ENCODE results near the gene MIB2. TPM values are rescaled to one million over a fixed set of nuclear protein-coding genes. Genes with fewer than 3 reads are reported as not detected.
A peak's percentile ranks its signal among the peaks of the same experiment; 100 is the strongest.

Gene MIB2
- total and polyA plus RNA-seq, 10 of the 15 experiments (the other 5 are each of a cell fraction or from before 2014, with no cell fraction given), result 0.42 to 26.8 (median 10.9) TPM; not detected in 1

GRCh38 chr1:1593834-1594601, 21.3 kb upstream of the MIB2 start (continued):
- TF ChIP-seq ZNF207 (IDR thresholded peaks at IDR 0.05; ENCODE audit: borderline replicate concordance) (no peak), ZNF24 (IDR thresholded peaks at IDR 0.05) (no peak), TAF1 (IDR thresholded peaks at IDR 0.05; ENCODE audit: borderline replicate concordance, low read depth, low read length) (no peak), SMAD5 (IDR thresholded peaks at IDR 0.05; ENCODE audit: low read depth) (no peak), USF2 (IDR thresholded peaks at IDR 0.05; ENCODE audit: borderline replicate concordance, low read depth, low read length) (no peak), CREB1 (IDR thresholded peaks at IDR 0.05; ENCODE audit: low read depth) (no peak)

- no peak overlapping the region for H2AFZ ChIP-seq (ENCODE audit: control insufficient read depth, low read depth, low read length)
- ATAC-seq, result peak; percentile 46
- TF ChIP-seq CBX3 (IDR thresholded peaks at IDR 0.05; ENCODE audit: borderline replicate concordance, low read depth), result no peak
- TF ChIP-seq ZNF217 (IDR thresholded peaks at IDR 0.05), result no peak
- no peak for TF ChIP-seq PML (IDR thresholded peaks at IDR 0.05; ENCODE audit: low read length)
- TF ChIP-seq POLR2AphosphoS5 (IDR thresholded peaks at IDR 0.05; ENCODE audit: low read length), result no peak
- no peak for TF ChIP-seq TBL1XR1 (IDR thresholded peaks at IDR 0.05; ENCODE audit: low read depth, low read length)
- TF ChIP-seq SP1 (IDR thresholded peaks at IDR 0.05; ENCODE audit: low read depth, low read length), result no peak
- no peak for TF ChIP-seq NR2C1 (IDR thresholded peaks at IDR 0.05)
- TF ChIP-seq MYC (IDR thresholded peaks at IDR 0.05; ENCODE audit: insufficient read depth, insufficient read length, insufficient replicate concordance, low read length, severe bottlenecking), result no peak
- no peak for TF ChIP-seq TCF12 (IDR thresholded peaks at IDR 0.05; ENCODE audit: low read depth, low read length)
- TF ChIP-seq NFYA (IDR thresholded peaks at IDR 0.05; ENCODE audit: borderline replicate concordance, low read depth, low read length), result no peak
- TF ChIP-seq POLR2AphosphoS2 (IDR thresholded peaks at IDR 0.05; ENCODE audit: low read depth, low read length), result no peak
- TF ChIP-seq JUND (IDR thresholded peaks at IDR 0.05; ENCODE audit: low read depth, low read length), result no peak
- no peak for TF ChIP-seq IRF4 (IDR thresholded peaks at IDR 0.05; ENCODE audit: low read depth, low read length)
- no peak for TF ChIP-seq ZBTB11 (CRISPR knock-in tag; IDR thresholded peaks at IDR 0.05)
- TF ChIP-seq FOS (IDR thresholded peaks at IDR 0.05; ENCODE audit: borderline replicate concordance, extremely low read depth, insufficient read length), result no peak
Measured at GRCh38 chr1:1594602-1595260, 20.6 kb upstream of the MIB2 start.

More at GRCh38 chr1:1594602-1595260, 20.6 kb upstream of the MIB2 start:
- intact Hi-C loops (cut with micrococcal nuclease; ENCODE audit: unreplicated experiment), result no loop called here
- SMC1A ChIA-PET (ENCODE audit: uncharacterized antibody, unreplicated experiment), result no interaction called here
- POLR2A ChIA-PET, result no interaction called here
- H3K4me3 ChIP-seq, result no peak overlapping the region
- H4K20me1 ChIP-seq (ENCODE audit: control insufficient read depth, insufficient read depth), result no peaks in the 10 kb centered on the region
- no peak overlapping the region for H3K4me2 ChIP-seq (ENCODE audit: control insufficient read depth, insufficient read depth)
- WGBS (ENCODE audit: insufficient coverage, insufficient replicate concordance, low lambda C conversion rate, missing lambda C conversion rate), result 54% methylated on average over 10 of the region's 10 CpGs
- H3K27me3 ChIP-seq (replicated peaks in 1 of 2; ENCODE audit: control insufficient read depth in 2 of 2, insufficient read depth in 2 of 2, low read length in 1 of 2), result peaks cover 0 to 2% of the 10 kb centered on the region in 2 experiments; a peak in 1 of 4 replicates
- DNase-seq (ENCODE audit: low read depth, low spot score) (no peak), FAIRE-seq (peak; percentile 44)
- in situ Hi-C loops (cut with MboI), result no loop called here
- BruUV-seq (replicated peaks), result no TSS peak
- no peaks in the 10 kb centered on the region for H3K79me2 ChIP-seq (ENCODE audit: control insufficient read depth, insufficient read depth, low read length)
- no peak overlapping the region for H3K9ac ChIP-seq (ENCODE audit: control insufficient read depth, insufficient read depth, low read length)
- no peaks in the 10 kb centered on the region for H3K36me3 ChIP-seq (ENCODE audit: control insufficient read depth in 2 of 2, insufficient read depth in 2 of 2, low read length in 1 of 2)
- CTCF ChIA-PET, result no interaction called here
- no peaks in the 10 kb centered on the region for H3K9me3 ChIP-seq (replicated peaks; ENCODE audit: control insufficient read depth, insufficient read depth, low read length)
- RAD21 ChIA-PET (ENCODE audit: unreplicated experiment), result no interaction called here
- H3K4me1 ChIP-seq (ENCODE audit: control insufficient read depth, insufficient read depth, low read length), result peaks cover 12% of the 10 kb centered on the region
- no peak overlapping the region for H3K27ac ChIP-seq (ENCODE audit: control insufficient read depth, insufficient read depth)
